22Rv1 (cell line): ENCODE measurements around the gene THTPA.

Experiments
- ZFX ChIP-seq: fragments of 450-650 bp; IDR thresholded peaks from 2 replicates; pipeline ENCODE4 v1.6.1; 2017; ENCODE audit warnings: antibody characterized with exemption, borderline replicate concordance
- TF ChIP-seq, protein P1 (sequence below): fragments of 450-650 bp; IDR thresholded peaks from 2 replicates; pipeline ENCODE4 v1.5.1; 2017; ENCODE audit warnings: mild to moderate bottlenecking

DNA sequence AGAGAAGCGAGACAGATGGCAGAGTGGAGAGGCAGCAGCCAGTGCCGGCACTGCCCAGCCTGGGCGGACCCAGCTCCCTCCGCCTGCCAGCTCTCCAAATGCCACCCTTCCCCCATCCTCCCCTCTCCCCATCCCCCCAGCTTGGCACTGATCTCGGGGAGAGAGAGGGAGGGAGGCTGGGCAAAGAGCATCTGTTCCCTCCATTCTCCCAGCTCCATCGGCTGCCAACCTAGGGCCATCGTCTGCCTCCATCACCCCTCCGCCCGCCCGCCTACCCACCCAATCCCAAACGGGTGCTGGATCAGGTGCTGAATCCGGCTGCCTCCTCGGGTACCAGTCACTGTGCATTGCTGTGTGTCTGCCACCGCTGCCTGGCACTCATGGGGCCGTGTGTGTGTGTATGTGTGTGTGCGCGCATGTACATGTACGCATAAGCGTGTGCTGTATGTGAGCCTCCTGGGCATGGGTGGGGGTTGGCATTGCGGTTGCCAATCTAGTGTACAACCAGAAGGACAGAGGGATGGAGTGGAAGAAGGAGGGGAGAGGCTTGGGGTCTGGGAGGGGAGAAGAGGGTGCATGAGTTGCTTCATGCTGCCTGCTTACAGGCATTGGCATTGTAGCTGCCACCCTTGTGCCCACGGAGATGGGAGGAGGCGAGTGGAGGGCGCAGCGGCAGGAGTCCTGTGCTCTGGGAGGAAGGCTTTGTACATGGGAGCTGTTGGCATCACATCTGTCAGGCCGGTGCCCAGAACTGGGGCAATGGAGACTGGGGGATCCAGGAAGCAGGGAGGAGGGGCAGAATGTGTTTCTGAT, 42.9 kb upstream of the THTPA start:
- TF ChIP-seq, protein P1, sequence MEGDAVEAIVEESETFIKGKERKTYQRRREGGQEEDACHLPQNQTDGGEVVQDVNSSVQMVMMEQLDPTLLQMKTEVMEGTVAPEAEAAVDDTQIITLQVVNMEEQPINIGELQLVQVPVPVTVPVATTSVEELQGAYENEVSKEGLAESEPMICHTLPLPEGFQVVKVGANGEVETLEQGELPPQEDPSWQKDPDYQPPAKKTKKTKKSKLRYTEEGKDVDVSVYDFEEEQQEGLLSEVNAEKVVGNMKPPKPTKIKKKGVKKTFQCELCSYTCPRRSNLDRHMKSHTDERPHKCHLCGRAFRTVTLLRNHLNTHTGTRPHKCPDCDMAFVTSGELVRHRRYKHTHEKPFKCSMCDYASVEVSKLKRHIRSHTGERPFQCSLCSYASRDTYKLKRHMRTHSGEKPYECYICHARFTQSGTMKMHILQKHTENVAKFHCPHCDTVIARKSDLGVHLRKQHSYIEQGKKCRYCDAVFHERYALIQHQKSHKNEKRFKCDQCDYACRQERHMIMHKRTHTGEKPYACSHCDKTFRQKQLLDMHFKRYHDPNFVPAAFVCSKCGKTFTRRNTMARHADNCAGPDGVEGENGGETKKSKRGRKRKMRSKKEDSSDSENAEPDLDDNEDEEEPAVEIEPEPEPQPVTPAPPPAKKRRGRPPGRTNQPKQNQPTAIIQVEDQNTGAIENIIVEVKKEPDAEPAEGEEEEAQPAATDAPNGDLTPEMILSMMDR: no peak
- TF ChIP-seq ZFX: no peak
